Endothelial cell of umbilical vein (primary cell): ENCODE data around the gene ATP6V1B1. TPM values are rescaled to one million over a fixed set of nuclear protein-coding genes. Genes with fewer than 3 reads are reported as not detected.

Experiments used
- BruUV-seq: library from RNA; stranded (reverse); fragments of 400-500 nt; replicated peaks from 2 replicates; lab custom pipeline; 2021; lab: Mats Ljungman, UMichigan
- CTCF ChIA-PET: fragments of 300-600, 350-600 bp; sonication (Branson Sonifier 250); formaldehyde crosslinking; loops from one replicate; lab custom pipeline; 2021; ENCODE audit warnings: antibody characterized with exemption, inconsistent platforms; lab: Charles Lee
- POLR2A ChIA-PET: fragments of 300-600, 350-600 bp; sonication (Branson Sonifier 250); formaldehyde crosslinking; loops from one replicate; lab custom pipeline; 2021; ENCODE audit warnings: antibody characterized with exemption, inconsistent platforms; lab: Charles Lee
- DNase-seq: peaks from one replicate; pipeline ENCODE4 v3.0.0-alpha.2; 2011; ENCODE audit warnings: low read depth, low spot score
- FAIRE-seq: peaks from 2 replicates; lab custom pipeline; 2011; peaks lifted over from hg19 to GRCh38; lab: Jason Lieb, UNC
- H2AFZ ChIP-seq: 2 replicates; pipeline ENCODE4 v1.6.0; 2012; ENCODE audit warnings: low read depth, low read length, control low read depth, inconsistent platforms
- H3K27ac ChIP-seq: 2 replicates; pipeline ENCODE4 v1.5.1; 2011; ENCODE audit warnings: low read depth, mild to moderate bottlenecking, control low read depth, low read length, moderate library complexity; ENCODE audit not compliant: insufficient read depth
- H3K27me3 ChIP-seq, 2 experiments: 2 replicates each; pipeline versions ENCODE4 v1.6.0 to v1.6.1; 2011; ENCODE audit warnings: low read length in 2 of 2, mixed read lengths in 1 of 2; ENCODE audit not compliant: control insufficient read depth in 2 of 2, insufficient read depth in 2 of 2
- H3K36me3 ChIP-seq, 2 experiments: 2 replicates in 1 of 2; 3 replicates in 1 of 2; pipeline ENCODE4 v1.5.1; 2011; ENCODE audit warnings: low read length in 2 of 2, mild to moderate bottlenecking in 1 of 2, moderate library complexity in 1 of 2; ENCODE audit not compliant: control insufficient read depth in 2 of 2, insufficient read depth in 2 of 2; ENCODE audit errors: extremely low read depth in 1 of 2
- H3K4me1 ChIP-seq: 3 replicates; pipeline ENCODE4 v1.5.1; 2011; ENCODE audit warnings: mild to moderate bottlenecking, low read length; ENCODE audit not compliant: control insufficient read depth, insufficient read depth; ENCODE audit errors: extremely low read depth
- H3K4me2 ChIP-seq: 2 replicates; pipeline ENCODE4 v1.6.1; 2011; ENCODE audit warnings: low read length, control low read depth, mixed read lengths; ENCODE audit not compliant: insufficient read depth
- H3K4me3 ChIP-seq, 3 experiments: fragments of 200-600 bp in 1 of 3; sonication (generic), shearing (Covaris generic) in 1 of 3; replicated peaks in 1 of 3; 2 replicates each; pipeline ENCODE4 v1.5.1; 2011 to 2016; ENCODE audit warnings: control low read depth in 3 of 3, low read length in 3 of 3, mild to moderate bottlenecking in 2 of 3, inconsistent platforms in 1 of 3, low read depth in 1 of 3, moderate library complexity in 1 of 3; ENCODE audit not compliant: insufficient read depth in 1 of 3
- H3K79me2 ChIP-seq: 2 replicates; pipeline ENCODE4 v1.6.0; 2012; ENCODE audit warnings: low read length, inconsistent platforms; ENCODE audit not compliant: control insufficient read depth, insufficient read depth
- H3K9ac ChIP-seq: replicated peaks from 2 replicates; pipeline ENCODE3; 2011; ENCODE audit warnings: low read length, control low read depth; ENCODE audit not compliant: insufficient read depth; ENCODE audit errors: extremely low read depth
- H3K9me1 ChIP-seq: replicated peaks from 3 replicates; pipeline ENCODE4 v1.6.0; 2011; ENCODE audit warnings: mild to moderate bottlenecking, low read length; ENCODE audit not compliant: control insufficient read depth, insufficient read depth; ENCODE audit errors: extremely low read depth
- H3K9me3 ChIP-seq: replicated peaks from 2 replicates; pipeline ENCODE4 v1.5.1; 2012; ENCODE audit warnings: low read length, inconsistent platforms; ENCODE audit not compliant: control insufficient read depth, insufficient read depth
- H4K20me1 ChIP-seq: replicated peaks from 2 replicates; pipeline ENCODE3; 2011; ENCODE audit warnings: mild to moderate bottlenecking, low read length; ENCODE audit not compliant: control insufficient read depth, insufficient read depth; ENCODE audit errors: extremely low read depth
- EZH2 ChIP-seq: IDR thresholded peaks from 2 replicates; pipeline ENCODE4 v1.6.1; 2012; ENCODE audit warnings: borderline replicate concordance, low read depth, mild to moderate bottlenecking, moderate library complexity, low read length, inconsistent platforms; ENCODE audit not compliant: severe bottlenecking
- FOS ChIP-seq: IDR thresholded peaks from 2 replicates; pipeline ENCODE4 v1.6.1; 2011; ENCODE audit warnings: mild to moderate bottlenecking, low read length, moderate library complexity, borderline replicate concordance; ENCODE audit not compliant: insufficient read depth
- GATA2 ChIP-seq: IDR thresholded peaks from 2 replicates; pipeline ENCODE4 v1.7.0; 2011; ENCODE audit warnings: low read depth, mild to moderate bottlenecking, moderate library complexity, mixed read lengths, low read length; ENCODE audit not compliant: insufficient read length, insufficient read depth
- JUN ChIP-seq: IDR thresholded peaks from 2 replicates; pipeline ENCODE4 v1.6.1; 2011; ENCODE audit warnings: borderline replicate concordance, low read depth; ENCODE audit not compliant: insufficient read length, insufficient read depth
- POLR2A ChIP-seq: IDR thresholded peaks from 2 replicates; pipeline ENCODE4 v1.6.1; 2012; ENCODE audit warnings: low read depth, mild to moderate bottlenecking, control low read depth, low read length
- POLR2AphosphoS5 ChIP-seq: IDR thresholded peaks from 2 replicates; pipeline ENCODE4 v1.6.1; 2012; ENCODE audit warnings: low read depth, mild to moderate bottlenecking, control low read depth, low read length, moderate library complexity; ENCODE audit not compliant: insufficient read depth
- dilution Hi-C: fragments of 300-500 bp; cut with MboI; formaldehyde crosslinking; loops from one replicate; pipeline ENCODE4 v1.15.0; 2019; ENCODE audit warnings: low sequenced_read_pairs; ENCODE audit not compliant: extremely low pct_ligation_motif_present
- intact Hi-C: fragments of 100-400 bp; cut with micrococcal nuclease; formaldehyde crosslinking; loops from one replicate; pipeline ENCODE4 v1.10.0; 2022
- polyA plus RNA-seq, 4 experiments: library from polyadenylated mRNA; depleted of rRNA in 3 of 4; stranded (reverse) in 3 of 4; unstranded in 1 of 4; fragments of >200 nt; gene quantifications; 2 replicates each; pipeline versions ENCODE4 v1.2.1 to v1.2.3, GENCODE V29; 2011 to 2012; ENCODE audit warnings: missing spikeins in 1 of 4
- total RNA-seq: library from RNA; stranded (reverse); gene quantifications from 2 replicates; pipeline ENCODE4 v1.2.3, GENCODE V29; 2021
- TF ChIP-seq, protein P1 (sequence below), 2 donors: IDR thresholded peaks; 1 replicate in 1 of 2; 2 replicates in 1 of 2; pipeline ENCODE4 v1.5.1; 2011; ENCODE audit warnings: low read length in 2 of 2, mild to moderate bottlenecking in 2 of 2, moderate library complexity in 2 of 2, control low read depth in 1 of 2, inconsistent platforms in 1 of 2, low read depth in 1 of 2; ENCODE audit not compliant: insufficient read depth in 1 of 2; ENCODE audit errors: extremely low read depth in 1 of 2
- TF ChIP-seq, protein P2 (sequence below): IDR thresholded peaks from 2 replicates; pipeline ENCODE4 v1.6.1; 2011; ENCODE audit not compliant: insufficient read depth, insufficient read length

The ATP6V1B1 gene
- total and polyA plus RNA-seq, 2 donors (not counting 3 experiments of a cell fraction or from before 2014, with no cell fraction given), result 0.77 TPM; not detected in 1

DNA sequence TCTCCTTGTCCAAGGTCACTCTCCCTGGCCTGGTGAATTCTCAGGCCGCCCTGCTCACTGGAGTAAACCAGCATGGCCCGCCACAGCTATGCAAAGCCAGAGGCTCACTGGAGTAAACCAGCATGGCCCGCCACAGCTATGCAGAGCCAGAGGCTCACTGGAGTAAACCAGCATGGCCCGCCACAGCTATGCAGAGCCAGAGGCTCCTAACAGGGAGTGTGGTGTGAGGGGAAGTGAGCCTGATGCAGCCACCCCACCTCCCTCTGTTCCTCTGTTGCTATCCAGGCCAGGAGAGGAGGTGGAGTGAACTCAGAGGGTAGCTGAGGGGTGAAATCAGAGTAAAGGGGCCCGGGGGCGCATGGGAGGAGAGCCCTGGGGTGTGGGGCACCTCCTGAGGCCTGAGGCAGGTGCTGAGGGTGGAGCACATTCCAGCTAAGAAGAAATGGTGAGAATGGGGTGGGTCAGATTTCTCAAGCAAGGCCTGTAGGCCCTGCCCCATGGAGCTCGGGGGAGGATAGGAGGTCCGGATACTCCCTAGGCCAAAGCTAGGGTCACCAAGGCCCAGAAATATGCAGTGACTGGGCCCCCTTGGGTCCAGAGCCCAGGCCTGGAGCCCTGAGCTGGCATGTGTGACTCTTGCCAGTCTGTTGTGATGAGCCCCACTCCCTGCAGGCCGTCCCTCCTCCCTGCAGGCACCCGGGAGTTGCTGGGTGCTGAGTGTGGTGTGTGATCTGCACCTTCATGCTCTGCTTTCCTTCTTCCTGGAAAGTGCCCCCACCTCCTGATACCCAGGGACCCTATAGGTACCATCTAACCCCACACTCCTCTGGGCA lies 1.5 kb downstream of the ATP6V1B1 start:
- H2AFZ ChIP-seq, result no peak overlapping the region
- H3K27ac ChIP-seq, result no peak overlapping the region
- H4K20me1 ChIP-seq, result no peaks in the 10 kb centered on the region
- no peaks in the 10 kb centered on the region for H3K36me3 ChIP-seq
- intact Hi-C loops, result no loop called here
- ChIA-PET POLR2A (no interaction called here), CTCF (interaction anchor here (1.4 to 4.8 kb wide), 3 partner anchors 8 to 17 kb away, joined by 3 to 29 read pairs (median 6); no protein-coding TSS in a partner anchor)
- TF ChIP-seq FOS (no peak), GATA2 (no peak), POLR2AphosphoS5 (no peak), EZH2 (no peak), JUN (no peak), POLR2A (no peak)
- TF ChIP-seq, protein P1, sequence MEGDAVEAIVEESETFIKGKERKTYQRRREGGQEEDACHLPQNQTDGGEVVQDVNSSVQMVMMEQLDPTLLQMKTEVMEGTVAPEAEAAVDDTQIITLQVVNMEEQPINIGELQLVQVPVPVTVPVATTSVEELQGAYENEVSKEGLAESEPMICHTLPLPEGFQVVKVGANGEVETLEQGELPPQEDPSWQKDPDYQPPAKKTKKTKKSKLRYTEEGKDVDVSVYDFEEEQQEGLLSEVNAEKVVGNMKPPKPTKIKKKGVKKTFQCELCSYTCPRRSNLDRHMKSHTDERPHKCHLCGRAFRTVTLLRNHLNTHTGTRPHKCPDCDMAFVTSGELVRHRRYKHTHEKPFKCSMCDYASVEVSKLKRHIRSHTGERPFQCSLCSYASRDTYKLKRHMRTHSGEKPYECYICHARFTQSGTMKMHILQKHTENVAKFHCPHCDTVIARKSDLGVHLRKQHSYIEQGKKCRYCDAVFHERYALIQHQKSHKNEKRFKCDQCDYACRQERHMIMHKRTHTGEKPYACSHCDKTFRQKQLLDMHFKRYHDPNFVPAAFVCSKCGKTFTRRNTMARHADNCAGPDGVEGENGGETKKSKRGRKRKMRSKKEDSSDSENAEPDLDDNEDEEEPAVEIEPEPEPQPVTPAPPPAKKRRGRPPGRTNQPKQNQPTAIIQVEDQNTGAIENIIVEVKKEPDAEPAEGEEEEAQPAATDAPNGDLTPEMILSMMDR (IDR thresholded peaks at IDR 0.05; ENCODE audit: extremely low read depth in 1 of 2, insufficient read depth in 1 of 2, low read depth in 1 of 2, low read length in 2 of 2), result no peak
- TF ChIP-seq, protein P2, sequence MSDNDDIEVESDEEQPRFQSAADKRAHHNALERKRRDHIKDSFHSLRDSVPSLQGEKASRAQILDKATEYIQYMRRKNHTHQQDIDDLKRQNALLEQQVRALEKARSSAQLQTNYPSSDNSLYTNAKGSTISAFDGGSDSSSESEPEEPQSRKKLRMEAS, result no peak
- no peak overlapping the region for H3K4me3 ChIP-seq
- H3K9ac ChIP-seq, result no peak overlapping the region
- dilution Hi-C loops, result no loop called here
- H3K4me2 ChIP-seq, result no peak overlapping the region
- H3K9me3 ChIP-seq, result no peaks in the 10 kb centered on the region
- H3K79me2 ChIP-seq, result no peaks in the 10 kb centered on the region
- BruUV-seq, result no TSS peak
- DNase-seq (no peak), FAIRE-seq (no peak)
- no peaks in the 10 kb centered on the region for H3K4me1 ChIP-seq
- H3K27me3 ChIP-seq, result peaks cover 0 to 11% of the 10 kb centered on the region in 2 experiments
- H3K9me1 ChIP-seq, result no peaks in the 10 kb centered on the region
